Vagina (tissue), 2 donors: ENCODE data around the gene ILF3. TPM values are rescaled to one million over a fixed set of nuclear protein-coding genes. Genes with fewer than 3 reads are reported as not detected.

Experiments used
- DNase-seq, 2 donors: peaks; one replicate each; pipeline ENCODE4 v3.0.0-alpha.2; 2017; ENCODE audit errors: extremely low spot score in 2 of 2
- H3K27ac ChIP-seq: fragments of 200-600 bp; sonication (generic); one replicate; pipeline ENCODE4 v1.5.1; 2019
- H3K27me3 ChIP-seq: fragments of 200-600 bp; sonication (generic); one replicate; pipeline ENCODE4 v1.5.1; 2019
- H3K36me3 ChIP-seq, 2 donors: fragments of 200-600 bp; sonication (generic); one replicate each; pipeline ENCODE4 v1.5.1; 2017 to 2019
- H3K4me1 ChIP-seq: fragments of 200-600 bp; sonication (generic); one replicate; pipeline ENCODE4 v1.5.1; 2019
- H3K4me3 ChIP-seq, 2 donors: fragments of 200-600 bp; sonication (generic); 1 replicate in 1 of 2; 2 replicates in 1 of 2; pipeline ENCODE4 v1.5.1; 2016 to 2019
- H3K9me3 ChIP-seq: fragments of 200-600 bp; sonication (generic); one replicate; pipeline ENCODE4 v1.5.1; 2019
- POLR2A ChIP-seq, 2 donors: fragments of 450-650 bp; IDR thresholded peaks; one replicate each; pipeline ENCODE4 v1.6.1; 2017; ENCODE audit warnings: antibody characterized with exemption in 2 of 2, mild to moderate bottlenecking in 2 of 2, moderate library complexity in 2 of 2
- POLR2AphosphoS5 ChIP-seq, 2 donors: sonication (generic); formaldehyde crosslinking; IDR thresholded peaks; one replicate each; pipeline ENCODE4 v1.9.0; 2017; ENCODE audit warnings: antibody characterized with exemption in 2 of 2, mild to moderate bottlenecking in 2 of 2, low read depth in 1 of 2; ENCODE audit not compliant: insufficient read depth in 1 of 2
- intact Hi-C: fragments of 100-400 bp; cut with DNase I; formaldehyde crosslinking; loops from one replicate; pipeline ENCODE4 v1.15.1; 2023
- total RNA-seq: library from RNA; depleted of rRNA; stranded (reverse); fragments of >200 nt; gene quantifications from one replicate; pipeline ENCODE4 v1.2.3, GENCODE V29; 2016
- TF ChIP-seq, protein P1 (sequence below), 3 experiments: fragments of 450-650 bp in 2 of 3; fragments of 200-600 bp in 1 of 3; sonication (generic) in 1 of 3; IDR thresholded peaks; one replicate each; pipeline ENCODE4 v1.5.1; 2017 to 2019; ENCODE audit warnings: antibody characterized with exemption in 3 of 3, mild to moderate bottlenecking in 2 of 3, moderate library complexity in 2 of 3

ILF3 gene
- total RNA-seq, 1 donor from 2014 or later: 125 TPM

DNA sequence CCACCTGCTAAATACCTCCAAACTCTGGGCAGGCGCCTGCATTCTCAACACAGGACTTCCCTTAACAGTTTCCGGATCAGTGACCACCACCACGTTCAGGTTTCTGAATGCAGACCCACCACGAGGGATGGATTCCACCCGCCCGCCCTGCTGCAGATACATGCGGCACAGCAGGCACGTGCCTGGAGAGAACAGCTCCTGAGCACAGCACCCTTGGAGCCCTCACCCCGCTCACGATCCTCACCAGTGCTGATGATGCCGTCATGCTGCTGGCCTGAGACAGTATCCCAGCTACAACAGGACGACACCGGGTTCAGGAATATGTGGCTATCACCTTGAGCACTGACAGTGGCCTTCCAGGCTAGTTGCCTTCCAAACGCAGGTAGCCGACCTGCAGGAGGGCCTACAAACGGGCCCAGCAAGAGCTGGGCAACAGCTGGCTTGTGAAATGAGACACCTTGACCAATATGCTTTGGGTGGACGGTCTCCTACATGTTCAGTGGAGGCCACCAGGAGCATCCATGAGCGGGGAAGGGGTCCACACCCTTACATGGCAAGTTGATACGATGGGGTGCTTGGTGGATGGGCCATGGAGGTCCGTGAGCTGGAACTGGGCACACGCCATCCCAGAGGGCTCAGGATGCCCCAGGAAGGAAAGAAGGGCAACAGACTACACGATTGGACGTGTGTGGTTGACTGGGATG lies 37.2 kb downstream of the ILF3 start:
- H3K4me3 ChIP-seq: no peak overlapping the region
- DNase-seq: no peak
- peaks cover 0 to 55% of the 10 kb centered on the region in 2 donors for H3K36me3 ChIP-seq
- no peak overlapping the region for H3K27ac ChIP-seq
- H3K4me1 ChIP-seq: peaks cover 22% of the 10 kb centered on the region
- intact Hi-C loops: no loop called here
- H3K27me3 ChIP-seq: no peaks in the 10 kb centered on the region
- TF ChIP-seq POLR2A (IDR thresholded peaks at IDR 0.05) (no peak), POLR2AphosphoS5 (IDR thresholded peaks at IDR 0.05; ENCODE audit: insufficient read depth in 1 of 2, low read depth in 1 of 2) (no peak)
- TF ChIP-seq, protein P1, sequence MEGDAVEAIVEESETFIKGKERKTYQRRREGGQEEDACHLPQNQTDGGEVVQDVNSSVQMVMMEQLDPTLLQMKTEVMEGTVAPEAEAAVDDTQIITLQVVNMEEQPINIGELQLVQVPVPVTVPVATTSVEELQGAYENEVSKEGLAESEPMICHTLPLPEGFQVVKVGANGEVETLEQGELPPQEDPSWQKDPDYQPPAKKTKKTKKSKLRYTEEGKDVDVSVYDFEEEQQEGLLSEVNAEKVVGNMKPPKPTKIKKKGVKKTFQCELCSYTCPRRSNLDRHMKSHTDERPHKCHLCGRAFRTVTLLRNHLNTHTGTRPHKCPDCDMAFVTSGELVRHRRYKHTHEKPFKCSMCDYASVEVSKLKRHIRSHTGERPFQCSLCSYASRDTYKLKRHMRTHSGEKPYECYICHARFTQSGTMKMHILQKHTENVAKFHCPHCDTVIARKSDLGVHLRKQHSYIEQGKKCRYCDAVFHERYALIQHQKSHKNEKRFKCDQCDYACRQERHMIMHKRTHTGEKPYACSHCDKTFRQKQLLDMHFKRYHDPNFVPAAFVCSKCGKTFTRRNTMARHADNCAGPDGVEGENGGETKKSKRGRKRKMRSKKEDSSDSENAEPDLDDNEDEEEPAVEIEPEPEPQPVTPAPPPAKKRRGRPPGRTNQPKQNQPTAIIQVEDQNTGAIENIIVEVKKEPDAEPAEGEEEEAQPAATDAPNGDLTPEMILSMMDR (IDR thresholded peaks at IDR 0.05): no peak
- H3K9me3 ChIP-seq: no peaks in the 10 kb centered on the region

DNA sequence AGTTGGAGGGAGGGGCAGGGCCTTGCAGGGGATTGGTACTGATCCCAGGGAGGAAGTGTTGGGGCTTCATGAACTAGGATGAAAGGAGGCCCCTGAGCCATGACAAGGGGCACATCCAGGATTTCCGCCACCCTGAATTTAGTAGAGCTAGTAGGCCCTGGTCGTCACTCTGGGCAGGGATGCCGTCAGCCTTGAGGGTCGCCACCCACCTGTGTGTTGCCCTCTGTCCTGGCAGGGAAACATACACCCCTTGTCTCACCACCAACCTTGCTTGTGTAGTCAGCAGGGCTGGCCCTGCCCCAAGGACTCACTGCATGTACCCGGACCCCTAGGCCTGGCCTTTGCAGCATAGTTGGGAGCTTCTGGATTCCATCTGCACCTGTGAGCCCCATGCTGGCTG lies 37.7 kb downstream of the ILF3 start:
- intact Hi-C loops: no loop called here
- Histone ChIP-seq H3K27me3 (no peaks in the 10 kb centered on the region), H3K4me3 (no peak overlapping the region), H3K9me3 (no peaks in the 10 kb centered on the region), H3K36me3 (peaks cover 0 to 49% of the 10 kb centered on the region in 2 donors), H3K27ac (no peak overlapping the region), H3K4me1 (peaks cover 17% of the 10 kb centered on the region)
- TF ChIP-seq POLR2AphosphoS5 (IDR thresholded peaks at IDR 0.05; ENCODE audit: insufficient read depth in 1 of 2, low read depth in 1 of 2): no peak
- no peak for TF ChIP-seq POLR2A (IDR thresholded peaks at IDR 0.05)
- TF ChIP-seq, protein P1 (IDR thresholded peaks at IDR 0.05): no peak
- DNase-seq: no peak

DNA sequence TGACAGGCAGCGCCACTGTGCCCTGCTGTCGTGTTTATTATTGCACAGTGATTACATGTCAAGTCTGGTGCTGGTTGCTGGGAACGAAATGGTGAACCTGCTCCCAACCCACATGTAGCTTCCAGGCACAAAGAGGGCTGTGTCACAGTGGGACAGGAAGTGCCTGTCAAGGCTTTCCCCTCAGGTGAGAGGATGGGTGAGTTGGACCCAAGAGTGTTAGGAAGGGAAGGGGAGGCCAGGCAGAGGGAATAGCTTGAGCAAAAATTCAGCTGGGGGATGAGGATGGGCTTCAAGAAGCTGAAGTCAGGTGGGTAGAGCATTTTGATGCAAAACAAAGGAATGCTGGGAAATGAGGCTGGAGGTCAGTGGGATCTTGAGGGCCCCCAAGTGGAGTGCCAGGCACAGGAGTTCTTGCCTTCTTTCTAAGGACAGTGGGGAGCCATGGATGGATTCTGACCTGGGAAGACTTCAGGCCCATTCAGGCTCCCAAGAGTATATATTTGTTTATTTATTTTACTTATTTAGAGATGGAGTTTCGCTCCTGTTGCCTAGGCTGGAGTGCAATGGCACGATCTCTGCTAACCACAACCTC lies 38.6 kb downstream of the ILF3 start:
- H3K4me3 ChIP-seq: no peak overlapping the region
- H3K4me1 ChIP-seq: peaks cover 12% of the 10 kb centered on the region
- H3K9me3 ChIP-seq: no peaks in the 10 kb centered on the region
- H3K27ac ChIP-seq: no peak overlapping the region
- DNase-seq: no peak
- intact Hi-C loops: no loop called here
- TF ChIP-seq POLR2A (IDR thresholded peaks at IDR 0.05): no peak
- TF ChIP-seq, protein P1 (IDR thresholded peaks at IDR 0.05): no peak
- no peak for TF ChIP-seq POLR2AphosphoS5 (IDR thresholded peaks at IDR 0.05; ENCODE audit: insufficient read depth in 1 of 2, low read depth in 1 of 2)
- H3K36me3 ChIP-seq: peaks cover 0 to 40% of the 10 kb centered on the region in 2 donors
- no peaks in the 10 kb centered on the region for H3K27me3 ChIP-seq

DNA sequence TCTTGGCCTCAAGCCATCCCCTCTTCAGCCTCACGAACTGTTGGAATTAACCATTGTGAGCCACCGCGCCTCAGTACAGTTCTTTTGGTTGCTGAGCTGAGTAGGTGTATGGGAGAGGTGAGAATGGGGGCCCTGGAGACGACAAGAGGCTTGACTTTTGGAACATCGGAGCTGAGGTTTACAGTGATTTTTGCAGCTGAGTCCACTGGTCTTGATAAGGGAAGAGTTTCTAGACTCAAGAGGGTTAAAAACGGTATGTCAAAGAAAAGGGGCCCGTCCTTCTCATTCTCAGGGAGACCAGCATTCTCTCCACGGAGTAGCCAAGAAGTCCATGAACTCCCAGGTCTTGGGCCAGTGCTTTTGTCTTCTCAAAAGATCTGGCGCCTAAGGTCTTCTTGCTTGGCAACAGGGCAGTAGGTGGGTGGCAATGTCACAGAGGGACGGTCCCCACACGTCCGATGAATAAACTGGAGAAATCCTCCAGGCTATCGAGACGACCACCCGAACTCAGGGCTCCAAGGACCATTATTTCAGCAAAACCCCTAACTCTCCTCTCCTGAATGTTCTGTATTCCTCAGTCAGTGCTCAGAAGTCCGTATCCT lies 40.7 kb downstream of the ILF3 start:
- H3K4me1 ChIP-seq: peaks cover 12% of the 10 kb centered on the region
- intact Hi-C loops: no loop called here
- H3K9me3 ChIP-seq: no peaks in the 10 kb centered on the region
- TF ChIP-seq POLR2AphosphoS5 (IDR thresholded peaks at IDR 0.05; ENCODE audit: insufficient read depth in 1 of 2, low read depth in 1 of 2) (no peak), POLR2A (IDR thresholded peaks at IDR 0.05) (no peak)
- TF ChIP-seq, protein P1 (IDR thresholded peaks at IDR 0.05): no peak
- no peak overlapping the region for H3K4me3 ChIP-seq
- DNase-seq: no peak
- no peaks in the 10 kb centered on the region for H3K27me3 ChIP-seq
- H3K36me3 ChIP-seq: peaks cover 0 to 20% of the 10 kb centered on the region in 2 donors
- no peak overlapping the region for H3K27ac ChIP-seq
